Body of pancreas (tissue), 4 donors: ENCODE measurements around the gene DOK4.

Experiments
- POLR2A ChIP-seq, 3 donors: fragments of 450-650 bp; IDR thresholded peaks; one replicate each; pipeline ENCODE4 v1.6.1; 2016; ENCODE audit warnings: antibody characterized with exemption in 3 of 3, mild to moderate bottlenecking in 2 of 3
- TF ChIP-seq, protein P1 (sequence below), 7 experiments: fragments of 450-650 bp in 4 of 7; fragments of 200-600 bp in 3 of 7; sonication (generic) in 3 of 7; IDR thresholded peaks; one replicate each; pipeline ENCODE4 v1.5.1; 2016 to 2019; ENCODE audit warnings: antibody characterized with exemption in 7 of 7

DNA sequence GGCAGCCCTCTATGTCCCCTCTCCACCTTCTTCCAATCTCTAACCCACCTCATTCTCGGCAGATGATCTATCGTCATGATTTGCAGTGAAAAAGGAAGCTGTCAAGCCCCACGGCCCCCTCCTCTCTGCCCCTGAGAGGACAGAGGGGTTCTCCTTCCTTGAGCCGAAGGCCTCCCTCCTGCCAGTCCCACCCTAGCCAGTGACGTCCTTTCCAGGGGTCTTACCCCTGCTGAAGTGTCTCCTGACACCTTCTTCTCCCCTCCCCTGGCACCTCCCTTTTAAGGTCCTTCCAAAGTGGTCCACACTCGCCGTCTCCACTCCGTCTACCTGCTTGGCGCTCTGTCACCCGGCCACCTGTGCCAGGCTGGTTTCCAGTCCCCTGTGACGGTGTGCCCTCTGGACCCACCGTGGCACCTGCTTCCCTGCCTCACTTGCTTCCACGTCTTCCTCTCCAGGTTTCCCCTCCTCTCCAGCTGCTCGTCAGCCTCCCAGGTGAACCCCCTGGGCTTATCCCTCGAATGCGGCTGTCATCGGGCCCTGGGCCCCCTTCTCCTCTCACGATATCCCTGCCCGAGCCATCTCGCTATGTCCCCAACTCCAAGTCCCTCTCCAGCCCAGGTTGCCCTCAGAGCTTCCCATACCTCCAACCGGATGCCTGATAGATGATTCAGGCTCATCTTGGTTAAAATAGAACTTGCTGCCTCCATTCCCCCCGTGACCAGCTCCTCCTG is 44.4 kb upstream of the DOK4 start:
- TF ChIP-seq, protein P1, sequence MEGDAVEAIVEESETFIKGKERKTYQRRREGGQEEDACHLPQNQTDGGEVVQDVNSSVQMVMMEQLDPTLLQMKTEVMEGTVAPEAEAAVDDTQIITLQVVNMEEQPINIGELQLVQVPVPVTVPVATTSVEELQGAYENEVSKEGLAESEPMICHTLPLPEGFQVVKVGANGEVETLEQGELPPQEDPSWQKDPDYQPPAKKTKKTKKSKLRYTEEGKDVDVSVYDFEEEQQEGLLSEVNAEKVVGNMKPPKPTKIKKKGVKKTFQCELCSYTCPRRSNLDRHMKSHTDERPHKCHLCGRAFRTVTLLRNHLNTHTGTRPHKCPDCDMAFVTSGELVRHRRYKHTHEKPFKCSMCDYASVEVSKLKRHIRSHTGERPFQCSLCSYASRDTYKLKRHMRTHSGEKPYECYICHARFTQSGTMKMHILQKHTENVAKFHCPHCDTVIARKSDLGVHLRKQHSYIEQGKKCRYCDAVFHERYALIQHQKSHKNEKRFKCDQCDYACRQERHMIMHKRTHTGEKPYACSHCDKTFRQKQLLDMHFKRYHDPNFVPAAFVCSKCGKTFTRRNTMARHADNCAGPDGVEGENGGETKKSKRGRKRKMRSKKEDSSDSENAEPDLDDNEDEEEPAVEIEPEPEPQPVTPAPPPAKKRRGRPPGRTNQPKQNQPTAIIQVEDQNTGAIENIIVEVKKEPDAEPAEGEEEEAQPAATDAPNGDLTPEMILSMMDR (IDR thresholded peaks at IDR 0.05) = no peak
- no peak for TF ChIP-seq POLR2A (IDR thresholded peaks at IDR 0.05)
